GM18951 (cell line): ENCODE measurements around the gene ARL17A.
"Not testable (repeated sequence)": the region's sequence is repeated elsewhere in the genome, so short reads cannot be mapped to it uniquely, and the experiment has no call there.

Source experiments
- in situ Hi-C: fragments of 300-500 bp; cut with MboI; formaldehyde crosslinking; loops from one replicate; pipeline ENCODE4 v1.12.0; 2022; ENCODE audit warnings: low sequenced_read_pairs, mixed read lengths, inconsistent platforms; ENCODE audit not compliant: unreplicated experiment

The ARL17A gene

DNA sequence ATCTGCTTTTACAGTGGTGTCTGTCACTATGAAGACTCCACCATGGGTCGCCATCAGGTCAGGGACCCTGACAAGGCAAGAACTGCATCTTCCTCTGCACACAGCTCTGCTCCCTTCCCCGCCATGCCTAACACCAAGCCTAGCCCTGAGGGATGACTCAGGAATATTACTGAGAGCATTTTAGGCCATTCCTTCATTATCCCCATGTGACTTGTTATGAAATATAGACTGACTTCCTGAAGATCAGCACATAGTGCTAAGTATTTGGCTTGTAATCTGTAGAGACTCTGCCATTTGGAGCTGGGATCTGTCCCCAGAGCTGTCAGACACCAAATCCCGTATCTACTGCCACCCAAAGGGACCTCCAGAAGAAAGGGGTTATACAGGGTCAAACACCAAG lies 19.4 kb downstream of the ARL17A start:
- in situ Hi-C loops: not testable (repeated sequence)

DNA sequence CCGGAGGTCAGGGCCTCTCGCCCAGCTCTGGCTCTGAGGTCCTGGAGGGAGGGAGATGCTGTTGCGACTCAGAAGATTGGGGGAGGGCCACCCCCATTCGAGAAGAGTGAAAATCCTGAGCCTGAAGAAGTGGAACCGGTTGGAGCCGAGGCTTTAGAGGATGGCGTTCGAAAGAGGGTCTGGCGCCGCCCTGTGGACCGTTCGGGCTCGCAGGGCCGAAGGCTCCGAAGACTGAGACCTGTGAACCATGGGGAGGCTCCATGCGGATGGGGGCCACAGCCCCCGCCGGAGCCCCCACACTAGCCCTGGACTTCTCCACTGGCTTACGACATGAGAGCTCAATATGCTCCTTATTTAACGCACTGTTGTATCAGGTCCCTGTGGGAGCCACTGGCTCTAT lies 20.3 kb downstream of the ARL17A start:
- in situ Hi-C loops: not testable (repeated sequence)

DNA sequence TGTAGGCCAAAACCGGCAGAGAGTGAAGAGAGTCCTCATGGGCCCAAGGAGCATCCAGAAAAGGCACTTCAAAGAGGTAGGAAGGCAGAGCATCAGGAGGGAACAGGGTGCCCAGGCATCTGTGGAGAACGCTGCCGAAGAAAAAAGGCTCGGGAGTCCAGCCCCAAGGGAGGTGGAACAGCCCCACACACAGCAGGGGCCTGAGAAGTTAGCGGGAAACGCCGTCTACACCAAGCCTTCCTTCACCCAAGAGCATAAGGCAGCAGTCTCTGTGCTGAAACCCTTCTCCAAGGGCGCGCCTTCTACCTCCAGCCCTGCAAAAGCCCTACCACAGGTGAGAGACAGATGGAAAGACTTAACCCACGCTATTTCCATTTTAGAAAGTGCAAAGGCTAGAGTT lies 30.9 kb downstream of the ARL17A start:
- in situ Hi-C loops: not testable (repeated sequence)

DNA sequence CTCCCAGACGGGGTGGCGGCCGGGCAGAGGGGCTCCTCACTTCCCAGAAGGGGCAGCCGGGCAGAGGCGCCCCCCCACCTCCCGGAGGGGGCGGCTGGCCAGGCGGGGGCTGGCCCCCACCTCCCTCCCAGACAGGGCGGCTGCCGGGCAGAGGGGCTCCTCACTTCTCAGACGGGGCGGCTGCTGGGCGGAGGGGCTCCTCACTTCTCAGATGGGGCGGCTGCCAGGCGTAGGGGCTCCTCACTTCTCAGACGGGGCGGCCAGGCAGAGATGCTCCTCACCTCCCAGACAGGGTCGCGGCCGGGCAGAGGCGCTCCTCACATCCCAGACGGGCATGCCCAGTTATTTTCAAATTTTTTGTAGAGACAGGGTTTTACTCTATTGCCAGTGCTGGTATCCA lies 44.8 kb downstream of the ARL17A start:
- in situ Hi-C loops: not testable (repeated sequence)

DNA sequence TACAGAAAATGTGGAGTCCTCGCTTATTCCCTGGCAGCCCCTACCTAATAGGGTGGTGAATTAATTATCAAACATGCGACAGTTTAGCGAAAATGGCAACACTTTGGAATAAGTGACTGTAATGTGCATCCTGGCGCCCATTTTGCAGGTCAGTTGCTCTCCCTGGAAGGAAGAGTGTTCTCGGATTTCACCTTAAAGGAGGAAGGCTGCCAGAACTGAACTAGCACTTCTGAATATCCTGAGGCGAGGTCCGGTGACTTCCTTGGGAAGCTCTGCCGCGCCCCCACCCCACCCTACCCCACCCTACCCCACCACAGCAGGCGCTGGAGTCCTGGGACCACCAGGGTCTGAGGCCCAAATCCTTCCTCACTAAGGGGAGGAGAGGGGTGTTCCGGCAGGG lies 67.3 kb downstream of the ARL17A start, which contains the start of gene LRRC37A2:
TSS of gene LRRC37A2 (plus strand) at position 301 of the 400 bp plus-strand sequence. CDS start 245 bp downstream, outside the sequence.
- in situ Hi-C loops: not testable (repeated sequence)

DNA sequence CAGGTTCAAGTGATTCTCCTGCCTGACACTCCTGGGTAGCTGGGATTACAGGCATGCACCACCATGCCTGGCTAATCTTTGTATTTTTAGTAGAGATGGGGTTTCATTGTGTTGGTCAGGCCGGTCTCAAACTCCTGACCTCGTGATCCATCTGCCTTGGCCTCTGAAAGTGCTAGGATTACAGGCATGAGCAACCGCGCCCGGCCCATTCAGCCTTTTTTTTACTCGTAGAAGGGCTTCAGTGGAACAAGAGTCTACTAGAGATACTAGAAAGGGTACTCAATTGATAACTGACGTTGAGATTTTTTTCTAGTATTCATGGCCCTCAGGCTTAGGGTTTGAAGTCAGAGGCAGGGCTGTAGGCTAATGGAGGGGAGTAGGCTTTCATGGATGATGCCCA lies 73.6 kb downstream of the ARL17A start:
- in situ Hi-C loops: not testable (repeated sequence)

DNA sequence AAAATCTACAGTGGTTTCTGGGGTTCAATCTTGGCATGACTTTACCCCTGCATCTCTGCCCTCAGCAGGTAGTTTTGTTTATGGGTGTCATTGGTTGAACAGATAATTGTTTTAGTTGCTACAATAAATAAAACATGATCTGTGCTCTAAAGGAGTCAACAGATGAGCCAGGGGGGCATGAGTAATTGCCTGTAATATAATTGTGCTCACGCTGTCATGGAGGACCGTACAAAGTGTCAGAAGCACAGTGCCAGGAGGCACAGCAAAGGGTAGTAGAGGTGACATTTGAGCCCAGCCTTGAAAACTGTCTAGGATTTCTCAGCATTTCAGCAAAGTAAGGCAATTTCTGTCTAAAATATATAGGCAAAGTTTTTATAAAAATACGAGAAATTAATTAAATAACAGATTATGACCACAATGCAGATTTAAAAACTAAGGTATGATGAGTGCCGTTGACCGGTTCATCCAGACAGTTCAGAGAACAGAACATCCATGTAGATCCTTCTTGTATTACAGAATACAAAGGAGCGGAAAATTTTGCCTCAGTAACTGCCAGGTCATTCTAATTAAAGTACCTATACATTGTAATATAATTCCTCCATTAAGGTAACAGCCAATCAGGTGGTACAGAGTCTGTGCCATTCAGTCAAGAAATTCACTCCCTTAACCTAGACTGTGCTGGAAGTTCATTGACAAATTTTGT lies 79.9 kb downstream of the ARL17A start:
- in situ Hi-C loops: loop anchor here (25.0 kb wide), 1 partner anchor 213 kb away; no protein-coding TSS in a partner anchor

DNA sequence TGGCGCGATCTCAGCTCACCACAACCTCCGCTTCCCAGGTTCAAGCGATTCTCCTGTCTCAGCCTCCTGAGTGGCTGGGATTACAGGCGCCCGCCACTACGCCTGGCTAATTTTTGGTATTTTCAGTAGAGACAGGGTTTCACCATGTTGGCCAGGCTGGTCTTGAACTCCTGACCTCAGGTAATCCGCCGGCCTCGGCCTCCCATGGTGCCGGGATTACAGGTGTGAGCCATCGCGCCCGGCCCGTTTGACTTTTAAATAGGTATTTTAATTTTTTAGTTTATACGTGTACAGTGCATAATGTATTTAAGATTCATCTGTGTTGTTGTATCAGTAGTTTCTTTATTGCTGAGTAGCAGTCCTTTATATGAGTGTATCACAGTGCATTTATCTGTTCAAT lies 87.5 kb downstream of the ARL17A start:
- in situ Hi-C loops: loop anchor here (5.0 to 25.0 kb wide), 2 partner anchors 220 to 925 kb away; no protein-coding TSS in a partner anchor

DNA sequence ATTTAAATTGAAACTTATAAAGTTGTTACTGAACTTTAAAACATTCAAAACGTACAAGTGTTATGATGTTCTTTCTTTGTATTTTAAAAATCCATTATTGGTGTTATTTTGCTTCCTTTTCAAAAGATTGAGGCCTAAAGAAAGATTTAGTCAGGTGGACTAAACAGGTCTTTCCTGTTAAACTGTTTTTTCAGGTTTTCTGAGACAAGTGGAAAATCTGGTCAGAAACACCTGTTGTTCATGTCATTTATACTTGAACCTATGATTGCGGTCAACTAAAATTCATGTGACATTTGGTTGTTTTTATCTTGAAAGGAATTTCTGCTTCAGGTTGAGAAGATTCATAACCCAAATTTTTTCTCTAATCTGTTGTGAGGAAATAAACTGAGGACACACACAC lies 98.2 kb downstream of the ARL17A start:
- in situ Hi-C loops: loop anchor here (25.0 kb wide), 1 partner anchor 231 kb away; no protein-coding TSS in a partner anchor

DNA sequence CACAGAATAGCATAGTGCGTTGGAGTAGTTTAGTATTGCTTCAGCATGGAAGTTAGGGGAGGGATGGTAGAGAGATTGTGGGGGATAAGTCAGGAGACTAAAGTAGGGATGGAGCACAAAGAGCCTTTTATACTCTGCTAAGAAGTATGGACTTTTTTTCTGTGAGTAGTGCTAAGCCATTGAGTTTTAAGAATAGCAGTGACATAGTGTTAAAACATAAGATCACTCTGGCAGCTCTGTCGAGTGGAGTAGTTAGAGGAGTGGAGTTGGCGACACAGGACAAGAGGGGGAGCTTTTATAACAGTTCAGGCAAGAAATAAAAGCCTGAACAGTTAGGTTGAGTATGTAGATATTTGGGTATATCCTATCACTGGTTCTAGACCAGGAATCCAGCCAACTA lies 100.7 kb downstream of the ARL17A start:
- in situ Hi-C loops: loop anchor here (25.0 kb wide), 1 partner anchor 233 kb away; no protein-coding TSS in a partner anchor

DNA sequence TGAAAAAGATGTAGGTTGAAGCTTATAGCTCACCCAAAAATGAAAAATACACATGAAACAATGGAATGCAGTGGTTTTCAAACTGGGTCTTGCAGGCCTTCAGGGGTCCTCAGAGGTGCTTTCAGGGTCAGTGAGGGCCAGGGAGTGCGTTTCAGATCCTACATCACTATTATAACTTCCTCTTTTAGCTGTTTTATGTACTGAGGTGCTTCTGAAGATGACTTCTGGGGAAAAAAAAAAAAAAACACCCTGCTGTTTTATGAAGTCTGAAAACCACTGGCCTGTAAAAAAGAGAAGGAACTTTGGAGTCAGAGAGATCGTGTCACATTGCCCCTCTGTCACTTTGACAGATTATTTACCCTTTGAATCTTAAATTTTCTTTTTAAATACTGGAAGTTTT lies 103.9 kb downstream of the ARL17A start:
- in situ Hi-C loops: loop anchor here (25.0 kb wide), 1 partner anchor 237 kb away; no protein-coding TSS in a partner anchor

DNA sequence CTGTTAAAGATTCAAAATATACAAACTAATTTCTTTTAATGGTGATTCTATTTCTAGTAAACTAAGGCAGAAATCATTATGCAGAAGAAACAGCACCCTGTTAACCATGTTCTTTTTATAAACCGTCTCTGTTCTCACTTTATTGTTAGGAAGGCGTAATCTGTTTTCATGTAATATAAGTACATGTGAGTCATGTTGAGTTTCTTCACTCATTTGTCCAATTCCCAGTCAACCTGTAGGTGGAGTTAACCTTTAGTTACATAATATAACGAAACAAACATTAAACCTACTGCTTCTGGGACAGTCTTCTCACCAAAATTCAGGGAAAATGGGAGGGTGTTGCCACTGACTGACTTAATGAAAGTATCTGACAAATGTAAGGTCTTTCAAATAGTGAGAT lies 105.0 kb downstream of the ARL17A start:
- in situ Hi-C loops: not testable (repeated sequence)

DNA sequence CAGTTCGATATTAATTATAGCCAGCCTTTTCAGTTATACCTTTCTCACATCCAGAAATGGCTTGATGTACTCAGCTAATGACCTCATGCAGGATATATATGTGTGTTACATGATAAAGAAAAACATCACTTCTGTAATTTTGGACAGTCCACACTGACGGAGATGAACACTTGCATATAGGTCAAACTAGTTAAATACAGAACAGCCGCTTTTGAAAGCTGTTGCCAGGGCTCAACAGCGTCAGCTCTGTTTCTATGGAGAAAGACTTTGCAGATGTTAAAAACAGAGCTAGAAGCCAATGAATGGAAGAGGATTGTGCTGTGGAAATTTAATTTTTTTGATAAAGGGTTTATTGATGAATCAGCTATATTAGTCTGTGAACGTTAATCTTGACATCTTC lies 111.9 kb downstream of the ARL17A start:
- in situ Hi-C loops: not testable (repeated sequence)
